HepG2 (cell line): ENCODE data around the gene UNKL. TPM values are rescaled to one million over a fixed set of nuclear protein-coding genes. Genes with fewer than 3 reads are reported as not detected.
A peak's percentile ranks its signal among the peaks of the same experiment; 100 is the strongest.

Experiments
- CEBPG ChIP-seq: IDR thresholded peaks from 2 replicates; pipeline ENCODE4 v1.6.1; 2016
- EP300 ChIP-seq, 3 experiments: sonication (generic) in 1 of 3; formaldehyde crosslinking in 1 of 3; IDR thresholded peaks; 2 replicates each; pipeline versions ENCODE4 v1.5.1 to v1.6.1; 2011 to 2020; ENCODE audit warnings: low read depth in 2 of 3, low read length in 2 of 3, borderline replicate concordance in 1 of 3, improper control_type of control experiment in 1 of 3, mild to moderate bottlenecking in 1 of 3, missing genetic modification reagents in 1 of 3, moderate library complexity in 1 of 3
- HNF4G ChIP-seq, 2 experiments: sonication (generic) in 1 of 2; formaldehyde crosslinking in 1 of 2; IDR thresholded peaks; 2 replicates each; pipeline versions ENCODE4 v1.4.0 to v1.6.1; 2011 to 2020; ENCODE audit warnings: borderline replicate concordance in 2 of 2, low read depth in 2 of 2, mild to moderate bottlenecking in 2 of 2, low read length in 1 of 2, missing genetic modification reagents in 1 of 2, moderate library complexity in 1 of 2
- KIAA2018 ChIP-seq: sonication (generic); formaldehyde crosslinking; IDR thresholded peaks from 2 replicates; pipeline ENCODE4 v1.5.0; 2020; ENCODE audit warnings: mild to moderate bottlenecking, missing genetic modification reagents, borderline replicate concordance
- MLLT10 ChIP-seq: sonication (generic); formaldehyde crosslinking; IDR thresholded peaks from 2 replicates; pipeline ENCODE4 v1.4.0; 2020; ENCODE audit warnings: missing genetic modification reagents
- MTA3 ChIP-seq: sonication (generic); formaldehyde crosslinking; IDR thresholded peaks from 2 replicates; pipeline ENCODE4 v1.4.0; 2020; ENCODE audit warnings: missing genetic modification reagents
- PRDM10 ChIP-seq: sonication (generic); formaldehyde crosslinking; IDR thresholded peaks from 2 replicates; pipeline ENCODE4 v1.4.0; 2020; ENCODE audit warnings: low read depth, missing genetic modification reagents
- TEAD3 ChIP-seq: optimal IDR thresholded peaks from 2 replicates; pipeline ENCODE3; 2016; ENCODE audit warnings: borderline replicate concordance
- TSC22D2 ChIP-seq: sonication (generic); formaldehyde crosslinking; IDR thresholded peaks from 2 replicates; pipeline ENCODE4 v1.5.1; 2020; ENCODE audit warnings: missing genetic modification reagents, mild to moderate bottlenecking, borderline replicate concordance
- ZFP62 ChIP-seq: sonication (generic); formaldehyde crosslinking; IDR thresholded peaks from 2 replicates; pipeline ENCODE4 v1.4.0; 2020; ENCODE audit warnings: missing genetic modification reagents
- ZNF546 ChIP-seq: sonication (generic); formaldehyde crosslinking; conservative IDR thresholded peaks from 2 replicates; pipeline ENCODE4 v1.8.1; 2023; ENCODE audit warnings: mild to moderate bottlenecking, missing genetic modification reagents
- ZNF709 ChIP-seq: sonication (generic); formaldehyde crosslinking; IDR thresholded peaks from 2 replicates; pipeline ENCODE4 v1.5.0; 2020; ENCODE audit warnings: mild to moderate bottlenecking, missing genetic modification reagents
- ZNF768 ChIP-seq: sonication (generic); formaldehyde crosslinking; IDR thresholded peaks from 2 replicates; pipeline ENCODE4 v1.4.0; 2020; ENCODE audit warnings: missing genetic modification reagents
- polyA plus RNA-seq, 8 experiments: library from polyadenylated mRNA; depleted of rRNA in 3 of 8; stranded (reverse) in 7 of 8; unstranded in 1 of 8; fragments of >200 nt; fragmentation: Illumina TruSeq in 4 of 8; extraction: Trizol in 4 of 8; gene quantifications; 2 replicates each; pipeline versions ENCODE4 v1.2.1 to v1.2.3, GENCODE V29; 2011 to 2016; ENCODE audit warnings: low read depth in 4 of 8, missing spikeins in 1 of 8, mixed read lengths in 1 of 8; ENCODE audit not compliant: insufficient read depth in 1 of 8
- total RNA-seq, 5 experiments: library from RNA; depleted of rRNA; stranded (reverse); fragments of >200 nt; fragmentation: Illumina TruSeq; extraction: Trizol; gene quantifications; 2 replicates each; pipeline ENCODE4 v1.2.3, GENCODE V29; 2016; ENCODE audit warnings: low read depth in 1 of 5

Gene UNKL
- total and polyA plus RNA-seq, 2 of the 13 experiments (the other 11 are each of a cell fraction or from before 2014, with no cell fraction given), result 10.4 to 17.6 TPM

DNA sequence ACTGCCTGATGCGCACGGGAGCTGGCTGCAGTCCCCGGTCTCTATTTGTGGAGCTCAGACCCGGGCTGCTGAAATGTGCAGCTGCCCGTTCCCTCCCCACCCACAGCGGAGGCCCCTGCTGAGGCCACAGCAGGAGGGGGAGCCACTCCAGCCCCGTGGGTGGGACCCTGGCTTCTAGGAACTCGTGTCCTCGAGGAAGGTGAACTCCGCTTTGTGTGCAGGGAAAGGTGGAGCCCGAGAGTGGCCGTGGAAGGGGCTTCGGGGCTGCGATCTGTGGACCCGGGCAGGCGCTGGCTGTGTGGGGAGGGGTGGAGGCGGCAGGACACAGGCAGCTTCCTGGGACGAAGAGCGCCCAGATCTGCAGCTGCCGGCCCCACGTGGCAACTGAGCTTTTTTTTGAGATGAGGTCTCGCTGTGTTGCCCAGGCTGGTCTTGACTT is 26.9 kb upstream of the UNKL start (continued):
- no peak for TF ChIP-seq KIAA2018 (CRISPR knock-in tag)
- no peak for TF ChIP-seq CEBPG
- TF ChIP-seq PRDM10 (CRISPR knock-in tag), result no peak
- TF ChIP-seq TEAD3 (CRISPR knock-in tag), result no peak
- no peak for TF ChIP-seq ZNF709
- TF ChIP-seq ZFP62 (CRISPR knock-in tag), result no peak
- TF ChIP-seq MLLT10 (CRISPR knock-in tag), result no peak
- no peak for TF ChIP-seq TSC22D2 (CRISPR knock-in tag)
- TF ChIP-seq ZNF768 (CRISPR knock-in tag), result 0 out of 2 replicates have a peak, but pooled peaks have one; percentile 10
- no peak for TF ChIP-seq MTA3 (CRISPR knock-in tag)
- no peak for TF ChIP-seq HNF4G (IDR thresholded peaks at IDR 0.05; ENCODE audit: borderline replicate concordance, low read depth, low read length)
- TF ChIP-seq HNF4G (CRISPR knock-in tag; IDR thresholded peaks at IDR 0.05; ENCODE audit: borderline replicate concordance, low read depth), result no peak
- peak; percentile 69; the same call in 1 of the 2 replicates for TF ChIP-seq ZNF546 (CRISPR knock-in tag)
- no peak for TF ChIP-seq EP300 (IDR thresholded peaks at IDR 0.05; ENCODE audit: low read depth in 2 of 2, low read length in 2 of 2)
- TF ChIP-seq EP300 (CRISPR knock-in tag; IDR thresholded peaks at IDR 0.05; ENCODE audit: borderline replicate concordance), result no peak
